Measurements from ENCODE around the gene FCN3. TPM values are rescaled to one million over a fixed set of nuclear protein-coding genes. Genes with fewer than 3 reads are reported as not detected.

FCN3 gene
- total and polyA plus RNA-seq, 9 of the 15 experiments (the other 6 are each of a cell fraction or from before 2014, with no cell fraction given): 0.49 TPM; not detected in 8

- Histone ChIP-seq H3K9me3 (replicated peaks; ENCODE audit: control insufficient read depth, insufficient read depth, low read depth, low read length) (no peaks in the 10 kb centered on the region), H3K36me3 (ENCODE audit: control insufficient read depth, insufficient read depth, low read length) (no peaks in the 10 kb centered on the region), H3K9me1 (ENCODE audit: control insufficient read depth, insufficient read depth, low read length) (no peaks in the 10 kb centered on the region), H4K20me1 (replicated peaks; ENCODE audit: control insufficient read depth, insufficient read depth, low read length) (no peaks in the 10 kb centered on the region; the same call in 1 of the 2 replicates), H3K4me1 (replicated peaks in 1 of 2; ENCODE audit: control insufficient read depth in 2 of 2, insufficient read depth in 2 of 2, low read length in 2 of 2) (peaks cover 9 to 42% of the 10 kb centered on the region in 2 experiments), H3K4me2 (ENCODE audit: insufficient read depth, low read length) (no peak overlapping the region), H3K9ac (ENCODE audit: insufficient read depth in 1 of 2, low read depth in 2 of 2, low read length in 2 of 2) (peak overlapping the region in 1 of 2 experiments; percentile 82; a peak in 2 of 4 replicates), H2AFZ (ENCODE audit: low read depth, low read length) (no peak overlapping the region), H3K27me3 (ENCODE audit: control insufficient read depth in 2 of 2, insufficient read depth in 2 of 2, low read length in 2 of 2) (no peaks in the 10 kb centered on the region), H3K27ac (ENCODE audit: extremely low read depth, low read depth, low read length) (no peak overlapping the region), H3K4me3 (no peak overlapping the region), H3K79me2 (ENCODE audit: control insufficient read depth, insufficient read depth, low read length) (no peaks in the 10 kb centered on the region)
- DNase-seq (ENCODE audit: extremely low read depth in 1 of 4, low spot score in 3 of 4) (no peak), FAIRE-seq (no peak), ATAC-seq (no peak)
- WGBS (ENCODE audit: insufficient coverage, low coverage, missing lambda C conversion rate): 54% methylated on average over 12 of the region's 12 CpGs
- in situ Hi-C loops (cut with MboI) (no loop called here), intact Hi-C loops (cut with micrococcal nuclease) (no loop called here)
- POLR2A ChIA-PET: interaction anchor here (0.7 to 2.7 kb wide), 2 partner anchors 15 to 48 kb away, joined by 4 to 20 read pairs; partner anchors contain the start of gene MAP3K6
- CTCF ChIA-PET (ENCODE audit: low intra/inter-chr PET ratio): no interaction called here
- TF ChIP-seq ZNF277 (CRISPR knock-in tag; IDR thresholded peaks at IDR 0.05; ENCODE audit: borderline replicate concordance) (0 out of 2 replicates have a peak, but pooled peaks have one; percentile 19), NFE2 (IDR thresholded peaks at IDR 0.05; ENCODE audit: low read depth) (no peak), ESRRA (IDR thresholded peaks at IDR 0.05; ENCODE audit: borderline replicate concordance, low read depth) (peak; percentile 79), ZNF263 (CRISPR knock-in tag; IDR thresholded peaks at IDR 0.05; ENCODE audit: borderline replicate concordance) (peak; percentile 65; the same call in 1 of the 2 replicates)
- BruUV-seq (replicated peaks): no TSS peak
Measured at GRCh38 chr1:27380766-27381733, 6.4 kb upstream of the FCN3 start.
